Liver (tissue), 3 donors: ENCODE data around the gene PTBP3.

Experiments used
- CTCF ChIP-seq: fragments of 150-350 bp; IDR thresholded peaks from 2 replicates; pipeline ENCODE4 v1.5.1; 2017; ENCODE audit warnings: improper control_type of control experiment, low read depth, low read length; ENCODE audit not compliant: missing input control
- EGR1 ChIP-seq, 2 donors: IDR thresholded peaks; 2 replicates each; pipeline ENCODE4 v1.6.1; 2016 to 2018; ENCODE audit warnings: antibody characterized with exemption in 2 of 2, low read depth in 2 of 2
- FOXA1 ChIP-seq: IDR thresholded peaks from 2 replicates; pipeline ENCODE4 v1.6.1; 2016; ENCODE audit warnings: antibody characterized with exemption
- GABPA ChIP-seq, 2 donors: IDR thresholded peaks in 1 of 2; conservative IDR thresholded peaks in 1 of 2; 2 replicates each; pipeline ENCODE4 v1.6.1; 2016; ENCODE audit warnings: antibody characterized with exemption in 2 of 2, mild to moderate bottlenecking in 1 of 2, moderate library complexity in 1 of 2
- JUND ChIP-seq, 2 donors: IDR thresholded peaks; 2 replicates each; pipeline ENCODE4 v1.6.1; 2016; ENCODE audit warnings: antibody characterized with exemption in 2 of 2
- MAX ChIP-seq: IDR thresholded peaks from 2 replicates; pipeline ENCODE4 v1.6.1; 2016; ENCODE audit warnings: antibody characterized with exemption
- RAD21 ChIP-seq, 2 donors: IDR thresholded peaks; 2 replicates each; pipeline ENCODE4 v1.6.1; 2016; ENCODE audit warnings: antibody characterized with exemption in 2 of 2, mild to moderate bottlenecking in 2 of 2
- REST ChIP-seq: IDR thresholded peaks from 2 replicates; pipeline ENCODE4 v1.6.1; 2016; ENCODE audit warnings: antibody characterized with exemption, mild to moderate bottlenecking
- RXRA ChIP-seq, 2 donors: IDR thresholded peaks; 2 replicates each; pipeline ENCODE4 v1.6.1; 2017 to 2018; ENCODE audit warnings: antibody characterized with exemption in 2 of 2, mild to moderate bottlenecking in 1 of 2
- SP1 ChIP-seq: IDR thresholded peaks from 2 replicates; pipeline ENCODE4 v1.6.1; 2018; ENCODE audit warnings: antibody characterized with exemption, mild to moderate bottlenecking
- TAF1 ChIP-seq: conservative IDR thresholded peaks from 2 replicates; pipeline ENCODE4 v1.6.1; 2016; ENCODE audit warnings: antibody characterized with exemption, mild to moderate bottlenecking
- YY1 ChIP-seq: IDR thresholded peaks from 2 replicates; pipeline ENCODE4 v1.6.1; 2016; ENCODE audit warnings: antibody characterized with exemption, mild to moderate bottlenecking
- donor health status: healthy.
- donor health status: healthy.

GRCh38 chr9:112247090-112247489, 86.3 kb downstream of the PTBP3 start:
- TF ChIP-seq CTCF: no peak
- TF ChIP-seq GABPA (IDR thresholded peaks at IDR 0.05 in 1 of 2, conservative IDR thresholded peaks at IDR 0.05 in 1 of 2): no peak
- no peak for TF ChIP-seq RAD21 (IDR thresholded peaks at IDR 0.05)
- TF ChIP-seq FOXA1: no peak
- TF ChIP-seq JUND (IDR thresholded peaks at IDR 0.05): no peak
- no peak for TF ChIP-seq SP1
- no peak for TF ChIP-seq TAF1
- no peak for TF ChIP-seq YY1
- no peak for TF ChIP-seq MAX
- TF ChIP-seq RXRA (IDR thresholded peaks at IDR 0.05): no peak
- no peak for TF ChIP-seq REST
- TF ChIP-seq EGR1 (IDR thresholded peaks at IDR 0.05; ENCODE audit: low read depth in 2 of 2): no peak
